Neural progenitor cell (in vitro differentiated cells): ENCODE data around the gene C12orf56. TPM values are rescaled to one million over a fixed set of nuclear protein-coding genes. Genes with fewer than 3 reads are reported as not detected.
A peak's percentile ranks its signal among the peaks of the same experiment; 100 is the strongest.

Source experiments
- DNase-seq: peaks from one replicate; pipeline ENCODE4 v3.0.0-alpha.2; 2016; ENCODE audit warnings: low spot score
- H2AFZ ChIP-seq: fragments of 200-600 bp; sonication (generic); replicated peaks from 2 replicates; pipeline ENCODE4 v1.6.1; 2016; ENCODE audit warnings: antibody characterized with exemption
- H3F3A ChIP-seq: fragments of 200-600 bp; sonication (generic); 2 replicates; pipeline ENCODE4 v1.6.1; 2016; ENCODE audit warnings: antibody characterized with exemption, low read depth
- H3K27ac ChIP-seq: fragments of 200-600 bp; sonication (generic); 2 replicates; pipeline ENCODE4 v1.5.1; 2016; ENCODE audit warnings: mild to moderate bottlenecking
- H3K27me3 ChIP-seq: fragments of 200-600 bp; sonication (generic); 2 replicates; pipeline ENCODE4 v1.6.1; 2016; ENCODE audit warnings: mild to moderate bottlenecking, moderate library complexity
- H3K36me3 ChIP-seq: fragments of 200-600 bp; sonication (generic); 2 replicates; pipeline ENCODE4 v1.5.1; 2016
- H3K4me1 ChIP-seq: fragments of 200-600 bp; sonication (generic); 2 replicates; pipeline ENCODE4 v1.6.1; 2016; ENCODE audit warnings: mixed run types
- H3K4me2 ChIP-seq: fragments of 200-600 bp; sonication (generic); 2 replicates; pipeline ENCODE4 v1.6.1; 2016
- H3K4me3 ChIP-seq: fragments of 200-600 bp; sonication (generic); 2 replicates; pipeline ENCODE4 v1.5.1; 2016
- H3K79me2 ChIP-seq: fragments of 200-600 bp; sonication (generic); 2 replicates; pipeline ENCODE4 v1.6.1; 2016; ENCODE audit warnings: low read depth
- H3K9ac ChIP-seq: fragments of 200-600 bp; sonication (generic); 2 replicates; pipeline ENCODE4 v1.6.1; 2016
- H3K9me3 ChIP-seq: fragments of 200-600 bp; sonication (generic); 2 replicates; pipeline ENCODE4 v1.5.1; 2016; ENCODE audit warnings: low read depth
- H4K20me1 ChIP-seq: fragments of 200-600 bp; sonication (generic); 2 replicates; pipeline ENCODE4 v1.6.1; 2016; ENCODE audit warnings: low read depth
- H3K27ac Mint-ChIP-seq: 3 replicates; pipeline ENCODE4 v1.8.0; 2021; ENCODE audit warnings: mixed read lengths
- H3K27me3 Mint-ChIP-seq: 2 replicates; pipeline ENCODE4 v1.8.0; 2022; ENCODE audit warnings: low read depth, mild to moderate bottlenecking, inconsistent platforms, moderate library complexity, mixed read lengths; ENCODE audit not compliant: insufficient read depth
- H3K36me3 Mint-ChIP-seq: 3 replicates; pipeline ENCODE4 v1.8.0; 2021; ENCODE audit warnings: mixed read lengths
- H3K4me1 Mint-ChIP-seq: 3 replicates; pipeline ENCODE4 v1.8.0; 2021; ENCODE audit warnings: mixed read lengths
- H3K4me3 Mint-ChIP-seq: 3 replicates; pipeline ENCODE4 v1.8.0; 2021; ENCODE audit warnings: mild to moderate bottlenecking, moderate library complexity, mixed read lengths
- H3K9me3 Mint-ChIP-seq: 3 replicates; pipeline ENCODE4 v1.8.0; 2020; ENCODE audit warnings: mixed read lengths
- EZH2 ChIP-seq: fragments of 200-600 bp; sonication (generic); IDR thresholded peaks from 2 replicates; pipeline ENCODE4 v1.6.1; 2017; ENCODE audit warnings: antibody characterized with exemption, mild to moderate bottlenecking, moderate library complexity
- EZH2phosphoT487 ChIP-seq: fragments of 200-600 bp; sonication (generic); IDR thresholded peaks from 2 replicates; pipeline ENCODE4 v1.6.1; 2017; ENCODE audit warnings: antibody characterized with exemption
- total RNA-seq: library from RNA; depleted of rRNA; stranded (reverse); fragments of >200 nt; gene quantifications from 2 replicates; pipeline ENCODE4 v1.2.3, GENCODE V29; 2015; ENCODE audit warnings: low replicate concordance
- TF ChIP-seq, protein P1 (sequence below): fragments of 200-600 bp; sonication (generic); IDR thresholded peaks from 2 replicates; pipeline ENCODE4 v1.5.1; 2017; ENCODE audit warnings: antibody characterized with exemption, mild to moderate bottlenecking

Gene C12orf56
- total RNA-seq, 1 donor from 2014 or later, result 4.2 TPM

DNA sequence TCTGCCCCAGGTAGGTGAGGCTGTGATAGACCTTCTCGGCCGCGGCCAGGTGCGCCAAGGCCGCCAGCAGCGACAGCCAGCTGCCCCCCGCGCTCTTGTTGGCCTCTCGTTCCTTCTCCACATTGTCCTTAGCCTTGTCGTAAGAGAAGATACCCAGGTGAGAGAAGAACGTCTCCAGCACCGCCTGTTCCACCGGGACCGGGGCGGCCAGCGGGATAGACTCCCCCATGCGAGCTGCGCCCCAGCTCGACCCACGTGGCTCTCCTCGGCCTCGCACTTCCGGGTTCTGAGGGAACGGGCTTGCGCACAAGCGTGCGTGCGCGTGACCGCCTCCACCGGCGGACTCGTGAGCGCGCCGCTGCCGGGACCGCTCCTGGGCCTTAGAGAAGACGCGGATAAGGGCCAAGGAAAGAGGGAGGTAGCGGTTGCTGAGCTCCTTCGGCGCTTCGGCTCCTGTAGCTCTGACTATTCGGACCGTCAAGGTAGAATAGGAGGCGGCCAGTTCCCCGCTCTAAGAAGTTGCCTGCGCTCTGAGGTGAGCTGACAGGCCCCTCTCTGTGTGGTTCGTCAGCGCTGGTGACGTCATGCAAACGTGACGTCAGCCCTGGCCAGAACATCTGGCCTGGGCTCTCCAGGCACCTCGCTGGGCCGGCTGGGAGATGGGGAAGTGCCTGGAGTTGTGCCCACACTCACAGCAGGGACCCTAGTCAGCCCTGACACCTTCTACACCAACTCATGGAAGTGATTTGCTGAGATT is 168.4 kb downstream of the C12orf56 start, which contains the start of gene KICS2:
Gene KICS2 (minus strand): TSS at position 288 of the 757 bp plus-strand sequence. CDS start 59 bp downstream, at position 229.
- no peaks in the 10 kb centered on the region for H3K9me3 Mint-ChIP-seq
- Histone ChIP-seq H3K4me3 (peak within 1 kb of the TSS; percentile 89), H3K9ac (no peak within 1 kb of the TSS), H3K79me2 (peaks cover 8% of the 10 kb centered on the region), H3F3A (peaks cover 14% of the 10 kb centered on the region), H2AFZ (peak within 1 kb of the TSS; percentile 96), H4K20me1 (no peaks in the 10 kb centered on the region), H3K4me1 (peaks cover 7% of the 10 kb centered on the region), H3K36me3 (no peaks in the 10 kb centered on the region), H3K27ac (no peak within 1 kb of the TSS), H3K9me3 (no peaks in the 10 kb centered on the region), H3K4me2 (peak within 1 kb of the TSS; percentile 81), H3K27me3 (no peaks in the 10 kb centered on the region)
- no peaks in the 10 kb centered on the region for H3K36me3 Mint-ChIP-seq
- H3K27me3 Mint-ChIP-seq, result peaks cover 4% of the 10 kb centered on the region
- TF ChIP-seq EZH2 (no peak), EZH2phosphoT487 (no peak)
- TF ChIP-seq, protein P1, sequence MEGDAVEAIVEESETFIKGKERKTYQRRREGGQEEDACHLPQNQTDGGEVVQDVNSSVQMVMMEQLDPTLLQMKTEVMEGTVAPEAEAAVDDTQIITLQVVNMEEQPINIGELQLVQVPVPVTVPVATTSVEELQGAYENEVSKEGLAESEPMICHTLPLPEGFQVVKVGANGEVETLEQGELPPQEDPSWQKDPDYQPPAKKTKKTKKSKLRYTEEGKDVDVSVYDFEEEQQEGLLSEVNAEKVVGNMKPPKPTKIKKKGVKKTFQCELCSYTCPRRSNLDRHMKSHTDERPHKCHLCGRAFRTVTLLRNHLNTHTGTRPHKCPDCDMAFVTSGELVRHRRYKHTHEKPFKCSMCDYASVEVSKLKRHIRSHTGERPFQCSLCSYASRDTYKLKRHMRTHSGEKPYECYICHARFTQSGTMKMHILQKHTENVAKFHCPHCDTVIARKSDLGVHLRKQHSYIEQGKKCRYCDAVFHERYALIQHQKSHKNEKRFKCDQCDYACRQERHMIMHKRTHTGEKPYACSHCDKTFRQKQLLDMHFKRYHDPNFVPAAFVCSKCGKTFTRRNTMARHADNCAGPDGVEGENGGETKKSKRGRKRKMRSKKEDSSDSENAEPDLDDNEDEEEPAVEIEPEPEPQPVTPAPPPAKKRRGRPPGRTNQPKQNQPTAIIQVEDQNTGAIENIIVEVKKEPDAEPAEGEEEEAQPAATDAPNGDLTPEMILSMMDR, result no peak
- H3K4me1 Mint-ChIP-seq, result peaks cover 14% of the 10 kb centered on the region
- peak; percentile 96 for DNase-seq
- peak within 1 kb of the TSS; percentile 94 for H3K4me3 Mint-ChIP-seq
- H3K27ac Mint-ChIP-seq, result peak within 1 kb of the TSS; percentile 67

DNA sequence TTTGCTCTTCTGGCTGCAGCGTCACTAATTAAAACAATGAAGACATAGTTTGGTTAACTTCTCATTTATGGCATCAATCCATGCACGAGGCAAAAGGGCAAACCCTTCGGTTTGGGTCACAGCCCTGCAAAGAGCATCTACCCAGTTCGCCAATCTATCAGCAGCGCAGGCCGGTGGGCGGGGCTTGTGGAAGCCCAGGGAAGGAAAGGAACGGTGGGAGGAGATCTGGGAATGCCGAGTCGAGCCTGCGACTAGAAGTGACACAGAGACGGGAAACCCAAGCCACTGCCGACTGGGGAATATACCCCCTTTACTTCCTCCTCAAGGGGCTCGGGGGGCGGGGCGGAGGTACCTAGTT is 168.9 kb downstream of the C12orf56 start:
- DNase-seq, result peak; percentile 95
- no peaks in the 10 kb centered on the region for H4K20me1 ChIP-seq
- Mint-ChIP-seq H3K36me3 (no peaks in the 10 kb centered on the region), H3K27ac (no peak overlapping the region), H3K4me3 (peak overlapping the region; percentile 94), H3K4me1 (peaks cover 14% of the 10 kb centered on the region), H3K27me3 (peaks cover 4% of the 10 kb centered on the region), H3K9me3 (no peaks in the 10 kb centered on the region)
- H3K4me1 ChIP-seq, result peaks cover 7% of the 10 kb centered on the region
- peaks cover 14% of the 10 kb centered on the region for H3F3A ChIP-seq
- H3K79me2 ChIP-seq, result peaks cover 8% of the 10 kb centered on the region
- H3K9me3 ChIP-seq, result no peaks in the 10 kb centered on the region
- no peak overlapping the region for H3K27ac ChIP-seq
- no peak overlapping the region for H3K9ac ChIP-seq
- TF ChIP-seq EZH2 (no peak), EZH2phosphoT487 (no peak)
- TF ChIP-seq, protein P1, result no peak
- peak overlapping the region; percentile 81 for H3K4me2 ChIP-seq
- H3K36me3 ChIP-seq, result no peaks in the 10 kb centered on the region
- H2AFZ ChIP-seq, result peak overlapping the region; percentile 96
- H3K4me3 ChIP-seq, result peak overlapping the region; percentile 89
- H3K27me3 ChIP-seq, result no peaks in the 10 kb centered on the region

DNA sequence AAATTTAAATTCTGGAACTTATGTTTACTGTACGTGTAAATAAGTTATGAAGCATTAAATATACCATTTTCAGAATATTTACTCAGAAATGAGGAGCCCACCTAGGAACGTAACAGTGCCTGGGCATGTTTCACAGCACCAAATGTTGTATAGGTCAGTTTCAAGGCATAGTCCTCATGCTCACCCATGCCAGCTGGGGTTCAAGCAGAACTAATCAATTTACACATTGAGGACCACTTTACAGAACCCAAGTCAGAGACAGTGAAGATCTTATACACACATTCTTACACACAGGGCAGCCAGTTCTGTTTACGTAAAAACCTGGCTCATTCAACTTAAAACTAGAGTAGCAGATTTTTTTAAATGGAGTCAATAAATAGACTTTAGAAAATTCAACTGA is 170.5 kb downstream of the C12orf56 start:
- Histone ChIP-seq H3K4me2 (no peak overlapping the region), H4K20me1 (no peaks in the 10 kb centered on the region), H3K27ac (no peak overlapping the region), H3K9me3 (no peaks in the 10 kb centered on the region), H3F3A (peaks cover 14% of the 10 kb centered on the region), H3K4me3 (no peak overlapping the region), H3K36me3 (no peaks in the 10 kb centered on the region), H3K4me1 (peaks cover 7% of the 10 kb centered on the region), H2AFZ (no peak overlapping the region), H3K9ac (no peak overlapping the region), H3K27me3 (no peaks in the 10 kb centered on the region), H3K79me2 (peaks cover 8% of the 10 kb centered on the region)
- Mint-ChIP-seq H3K4me3 (no peak overlapping the region), H3K36me3 (no peaks in the 10 kb centered on the region), H3K4me1 (peaks cover 14% of the 10 kb centered on the region), H3K9me3 (no peaks in the 10 kb centered on the region), H3K27me3 (peaks cover 3% of the 10 kb centered on the region), H3K27ac (no peak overlapping the region)
- TF ChIP-seq EZH2phosphoT487, result no peak
- TF ChIP-seq, protein P1, result no peak
- TF ChIP-seq EZH2, result no peak
- no peak for DNase-seq
